ENCODE measurements around the gene HIVEP3. TPM values are rescaled to one million over a fixed set of nuclear protein-coding genes. Genes with fewer than 3 reads are reported as not detected.

Gene HIVEP3
- total RNA-seq, 1 donor from 2014 or later, result 38.9 TPM

DNA sequence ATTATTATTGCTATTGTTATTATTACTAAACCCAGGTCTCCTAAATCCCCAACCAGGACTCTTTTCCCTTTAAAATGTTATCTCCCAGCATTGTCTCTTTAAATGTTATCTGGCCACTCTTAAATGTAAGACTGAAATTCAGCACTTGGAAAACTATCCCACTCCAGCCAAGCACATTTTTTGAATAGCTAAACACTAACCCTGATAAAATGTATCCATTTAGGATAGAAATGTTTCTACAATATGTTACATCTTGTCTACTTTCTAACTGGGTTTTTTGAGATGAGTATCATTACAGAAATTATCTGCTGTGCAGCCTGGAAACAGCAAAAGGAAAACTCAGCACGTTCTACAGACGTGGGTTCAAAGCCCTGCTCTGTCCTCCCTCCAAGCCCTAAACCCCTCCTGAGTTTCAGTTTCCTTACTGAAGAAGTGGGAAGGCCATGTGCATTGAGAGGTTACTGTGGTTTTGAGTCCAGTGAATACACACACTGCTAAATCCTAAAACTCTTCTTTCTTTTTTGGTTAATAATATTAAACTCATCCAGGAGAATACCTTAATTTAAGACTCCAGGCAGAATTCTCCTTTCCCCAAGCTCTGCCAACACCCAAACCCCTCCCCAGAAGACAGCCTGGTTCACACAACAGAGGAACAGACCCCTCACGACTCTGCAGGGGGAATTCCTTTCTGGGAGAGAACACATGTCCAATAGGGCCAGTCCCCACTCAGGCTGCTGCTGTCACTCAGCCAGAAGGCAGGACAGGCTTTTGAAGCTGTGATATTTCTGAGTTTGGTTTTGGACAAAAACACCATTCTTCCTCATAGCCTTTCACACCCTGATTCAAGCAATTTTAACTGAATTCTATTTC is 41.9 kb downstream of the HIVEP3 start:
- intact Hi-C loops (cut with micrococcal nuclease), result no loop called here

GRCh38 chr1:41875487-41875886 is 43.2 kb downstream of the HIVEP3 start:
- intact Hi-C loops (cut with micrococcal nuclease), result no loop called here

GRCh38 chr1:41874903-41875411 is 43.8 kb downstream of the HIVEP3 start:
- intact Hi-C loops (cut with micrococcal nuclease), result no loop called here

GRCh38 chr1:41874151-41874719 is 44.5 kb downstream of the HIVEP3 start:
- intact Hi-C loops (cut with micrococcal nuclease), result no loop called here

DNA sequence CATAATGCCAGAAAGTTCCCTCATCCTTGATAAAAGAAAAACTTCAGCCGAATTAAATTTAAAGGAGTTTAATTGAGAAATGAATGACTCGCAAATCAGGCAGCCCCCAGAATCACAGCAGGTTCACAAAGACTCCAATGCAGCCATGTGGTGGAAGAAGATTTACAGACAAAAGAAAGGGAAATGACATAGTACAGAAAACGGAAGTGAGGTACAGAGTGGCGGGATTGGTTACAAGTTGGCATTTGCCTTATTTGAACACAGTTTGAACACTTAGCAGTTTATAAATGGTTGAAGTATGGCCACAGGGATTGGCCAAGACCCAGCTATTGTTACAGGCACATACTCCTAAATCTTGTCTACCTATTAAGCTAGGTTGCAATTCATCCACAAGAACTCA is 46.6 kb downstream of the HIVEP3 start:
- intact Hi-C loops (cut with micrococcal nuclease), result no loop called here

DNA sequence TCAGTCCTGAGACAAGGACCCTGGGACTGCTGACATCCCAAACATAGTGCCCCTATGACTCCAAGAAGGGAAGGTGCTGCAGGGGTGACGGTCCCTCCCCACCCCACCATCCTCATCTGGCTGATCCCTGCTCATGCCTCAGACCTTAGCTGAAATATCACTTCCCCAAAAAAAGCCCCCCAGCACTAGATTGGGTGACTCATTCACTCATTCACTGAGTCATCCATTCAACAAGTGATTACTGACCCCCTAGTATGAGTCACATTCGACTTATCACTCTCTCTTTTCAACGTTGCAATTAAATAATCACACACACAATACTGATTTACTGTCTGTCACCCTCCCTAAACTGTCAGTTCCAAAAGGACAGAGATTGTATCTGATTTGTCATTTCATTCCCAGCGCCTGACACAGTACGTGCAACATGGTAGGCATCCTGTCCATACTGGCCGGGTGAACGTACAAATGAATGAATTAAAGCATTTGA is 48.6 kb downstream of the HIVEP3 start:
- intact Hi-C loops (cut with micrococcal nuclease), result no loop called here

DNA sequence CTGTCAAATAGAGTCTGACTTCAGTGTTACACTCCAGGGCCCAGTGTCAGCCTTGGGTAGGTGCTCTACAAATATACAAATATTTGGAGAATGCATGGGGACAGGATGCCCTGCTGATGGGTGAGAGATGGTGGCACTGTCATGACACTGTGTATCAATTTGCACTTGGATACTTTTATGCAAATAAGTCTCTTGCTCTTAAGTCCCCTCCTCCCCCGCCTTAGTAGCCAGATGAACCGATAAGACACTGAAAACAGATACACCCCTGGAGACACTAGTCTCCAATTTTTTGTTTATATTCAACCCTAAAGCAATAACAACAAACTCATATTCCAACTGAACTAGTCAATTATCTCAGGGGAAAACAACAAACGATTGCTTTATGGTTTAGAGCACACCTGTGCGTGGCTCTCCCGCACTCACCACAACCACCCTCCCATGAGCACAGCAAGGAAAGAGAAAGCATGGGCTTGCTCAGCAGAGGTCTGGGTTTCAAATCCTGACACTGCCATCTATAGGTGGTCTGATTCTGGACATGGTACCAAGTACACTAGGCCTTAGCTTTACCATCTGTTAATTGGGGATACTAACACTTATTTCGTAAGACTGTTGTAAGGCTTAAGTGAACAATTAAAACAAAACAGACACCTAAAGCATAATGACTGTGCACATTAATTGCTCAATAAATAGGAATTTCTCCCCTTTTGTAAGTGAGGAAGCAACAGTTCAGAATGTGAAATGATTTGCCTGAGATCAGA is 50.3 kb downstream of the HIVEP3 start:
- intact Hi-C loops (cut with micrococcal nuclease), result loop anchor here (1.0 to 10.0 kb wide), 10 partner anchors 22 to 352 kb away; no protein-coding TSS in a partner anchor

- intact Hi-C loops (cut with micrococcal nuclease), result loop anchor here (10.0 kb wide), 1 partner anchor 141 kb away; no protein-coding TSS in a partner anchor
Measured at GRCh38 chr1:41866285-41866684, 52.4 kb downstream of the HIVEP3 start.

DNA sequence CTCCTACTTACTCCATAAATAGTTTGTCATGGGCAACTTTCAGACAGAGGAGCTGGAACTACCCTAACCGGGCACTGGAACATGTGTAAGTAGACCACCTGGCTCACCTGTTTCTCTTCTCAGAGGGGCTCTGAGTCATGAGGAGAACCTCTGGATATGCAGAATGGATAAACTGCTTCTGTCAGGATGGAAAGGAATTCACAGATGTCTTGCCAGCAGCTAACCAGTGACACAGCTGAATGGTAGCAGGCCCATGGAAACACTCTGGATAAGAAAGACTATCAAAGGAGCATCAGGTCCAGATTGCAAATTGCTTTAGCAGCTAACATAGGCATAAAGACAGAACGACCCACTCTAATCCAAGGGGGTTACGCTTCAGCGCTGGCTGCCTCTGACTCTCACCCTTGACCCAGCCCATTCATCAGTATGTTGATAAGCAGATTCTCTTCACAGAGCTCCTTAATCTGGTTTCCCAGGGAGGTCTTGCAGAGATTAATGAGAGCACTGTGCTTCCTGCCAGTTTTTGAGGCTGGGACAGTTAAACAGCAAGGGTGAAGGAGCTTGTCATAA is 54.2 kb downstream of the HIVEP3 start:
- intact Hi-C loops (cut with micrococcal nuclease), result loop anchor here (10.0 kb wide), 1 partner anchor 140 kb away; no protein-coding TSS in a partner anchor

DNA sequence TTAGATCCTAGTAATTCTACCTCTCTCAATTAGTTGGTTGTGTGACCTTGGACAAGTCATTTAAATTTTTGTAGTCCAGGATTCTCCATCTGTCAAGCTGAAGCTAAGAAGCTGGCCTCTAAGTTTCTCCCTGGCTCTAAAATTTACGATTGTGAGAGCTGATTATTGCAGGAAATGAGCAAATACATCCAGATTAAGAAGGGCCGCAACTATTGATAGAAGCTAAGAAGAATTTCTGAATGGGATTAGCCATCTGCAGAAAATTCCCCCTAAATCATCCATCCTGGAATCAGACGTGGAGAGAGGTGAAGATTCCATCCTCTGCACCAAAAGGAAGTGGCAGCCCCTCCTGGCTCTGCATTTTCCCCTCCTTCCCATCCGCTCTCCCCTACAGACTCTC is 55.0 kb downstream of the HIVEP3 start:
- intact Hi-C loops (cut with micrococcal nuclease), result loop anchor here (2.0 to 10.0 kb wide), 4 partner anchors 53 to 139 kb away; partner anchors contain the start of gene HIVEP3

GRCh38 chr1:41862384-41863221 is 56.1 kb downstream of the HIVEP3 start:
- intact Hi-C loops (cut with micrococcal nuclease), result loop anchor here (1.0 to 10.0 kb wide), 5 partner anchors 29 to 138 kb away; partner anchors contain the start of gene HIVEP3

GRCh38 chr1:41861535-41862383 is 57.0 kb downstream of the HIVEP3 start:
- intact Hi-C loops (cut with micrococcal nuclease), result loop anchor here (1.0 to 10.0 kb wide), 5 partner anchors 30 to 137 kb away; partner anchors contain the start of gene HIVEP3

DNA sequence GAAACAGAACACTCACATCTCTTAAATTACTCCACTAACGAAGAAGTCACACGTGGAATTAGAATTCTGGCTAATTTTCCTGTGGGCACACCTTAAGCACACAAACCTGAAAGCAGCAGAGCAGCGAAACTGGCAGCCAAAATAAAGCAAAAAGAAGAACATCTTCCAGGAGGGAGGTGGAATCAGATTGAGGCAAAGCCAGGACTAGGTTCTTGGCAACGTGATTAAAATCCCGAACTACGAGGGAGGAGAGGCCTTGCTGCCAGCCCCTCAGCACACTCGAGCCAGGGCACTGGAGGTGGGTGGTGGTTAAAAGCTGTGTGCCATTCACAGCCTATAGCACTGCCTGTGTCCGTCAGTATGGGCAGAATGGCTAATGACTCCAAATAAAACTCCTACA is 58.0 kb downstream of the HIVEP3 start:
- intact Hi-C loops (cut with micrococcal nuclease), result loop anchor here (10.0 kb wide), 1 partner anchor 136 kb away; no protein-coding TSS in a partner anchor

DNA sequence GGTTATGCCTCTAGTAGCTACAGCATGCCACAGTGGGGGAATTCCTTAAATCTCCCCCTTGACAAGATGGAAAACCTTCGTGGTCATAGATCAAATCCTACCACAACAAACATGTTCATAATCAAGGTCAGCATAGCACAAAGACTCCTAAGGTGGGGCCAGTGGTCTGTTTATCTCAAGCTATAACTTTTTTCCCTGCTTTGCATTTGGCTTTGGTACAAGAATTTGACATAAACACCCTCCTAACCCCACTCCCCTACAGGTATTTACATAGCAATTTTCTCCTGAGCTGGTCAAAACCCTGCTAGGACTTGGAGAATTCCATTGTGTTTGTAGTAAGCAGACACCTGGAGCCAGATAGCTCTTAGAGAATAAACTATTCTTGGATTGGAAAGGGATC is 58.5 kb downstream of the HIVEP3 start:
- intact Hi-C loops (cut with micrococcal nuclease), result loop anchor here (10.0 kb wide), 1 partner anchor 135 kb away; no protein-coding TSS in a partner anchor

GRCh38 chr1:41859686-41860085 is 59.0 kb downstream of the HIVEP3 start:
- intact Hi-C loops (cut with micrococcal nuclease), result loop anchor here (10.0 kb wide), 1 partner anchor 135 kb away; no protein-coding TSS in a partner anchor

- intact Hi-C loops (cut with micrococcal nuclease), result no loop called here
Measured at GRCh38 chr1:41856944-41857285, 61.8 kb downstream of the HIVEP3 start.

GRCh38 chr1:41856151-41856943 is 62.4 kb downstream of the HIVEP3 start:
- intact Hi-C loops (cut with micrococcal nuclease), result no loop called here

- intact Hi-C loops (cut with micrococcal nuclease), result no loop called here
Measured at GRCh38 chr1:41855713-41856112, 63.0 kb downstream of the HIVEP3 start.

Data from T-helper 1 cell treated with Interleukin-12 subunit alpha and Interleukin-12 subunit beta and Interleukin-4 antibody, amounts not matched to agents 30 ng/mL and 1 ng/mL, for 36 hours (primary cell).